K562 (cell line): ENCODE measurements around the gene VWA7. TPM values are rescaled to one million over a fixed set of nuclear protein-coding genes. Genes with fewer than 3 reads are reported as not detected.

Source experiments
- ATAC-seq: fragments of 200-7000 bp; cut with Tn5 transposase; 3 replicates; pipeline ENCODE4 v1.9.1; 2020; ENCODE audit warnings: moderate library complexity
- BruUV-seq: library from RNA; stranded (reverse); fragments of 400-500 nt; replicated peaks from 2 replicates; lab custom pipeline; 2021; lab: Mats Ljungman, UMichigan
- CTCF ChIA-PET: fragments of 300-600 bp; formaldehyde crosslinking; extraction: SDS; loops from one replicate; lab custom pipeline; 2021; ENCODE audit warnings: low intra/inter-chr PET ratio; lab: Yijun Ruan, JAX
- POLR2A ChIA-PET: fragments of 300-600, 350-650 bp; sonication (Branson Sonifier 250); formaldehyde crosslinking; extraction: SDS; loops from one replicate; lab custom pipeline; 2021; ENCODE audit warnings: antibody characterized with exemption, inconsistent platforms; lab: Yijun Ruan, JAX
- DNase-seq, 4 experiments: peaks; one replicate each; pipeline versions ENCODE4 v3.0.0 to v3.0.0-alpha.2; 2011 to 2018; ENCODE audit warnings: low spot score in 3 of 4, mixed read lengths in 3 of 4; ENCODE audit errors: extremely low read depth in 1 of 4
- FAIRE-seq: peaks from 2 replicates; lab custom pipeline; 2011; peaks lifted over from hg19 to GRCh38; lab: Jason Lieb, UNC
- H2AFZ ChIP-seq: 2 replicates; pipeline ENCODE4 v1.6.0; 2011; ENCODE audit warnings: low read depth, low read length, control low read depth, inconsistent platforms
- H3K27ac ChIP-seq: fragments of 200-600 bp; 3 replicates; pipeline ENCODE4 v1.8.0; 2011; ENCODE audit warnings: low read depth, mild to moderate bottlenecking, control low read depth, inconsistent platforms, low read length, moderate library complexity, mixed read lengths; ENCODE audit errors: extremely low read depth
- H3K27me3 ChIP-seq, 2 experiments: fragments of 300-600 bp in 1 of 2; 2 replicates in 1 of 2; 3 replicates in 1 of 2; pipeline versions ENCODE4 v1.6.0 to v1.8.0; 2011; ENCODE audit warnings: inconsistent platforms in 2 of 2, low read length in 2 of 2, mild to moderate bottlenecking in 1 of 2, mixed read lengths in 1 of 2, moderate library complexity in 1 of 2; ENCODE audit not compliant: control insufficient read depth in 2 of 2, insufficient read depth in 2 of 2
- H3K36me3 ChIP-seq: fragments of 300-600 bp; 3 replicates; pipeline ENCODE4 v1.8.0; 2011; ENCODE audit warnings: mild to moderate bottlenecking, low read length, inconsistent platforms; ENCODE audit not compliant: control insufficient read depth, insufficient read depth
- H3K4me1 ChIP-seq, 2 experiments: fragments of 200-600 bp in 1 of 2; replicated peaks in 1 of 2; 2 replicates in 1 of 2; 3 replicates in 1 of 2; pipeline versions ENCODE4 v1.5.1 to v1.8.0; 2011; ENCODE audit warnings: inconsistent platforms in 2 of 2, low read length in 2 of 2, mild to moderate bottlenecking in 1 of 2, mixed read lengths in 1 of 2, moderate library complexity in 1 of 2; ENCODE audit not compliant: control insufficient read depth in 2 of 2, insufficient read depth in 2 of 2
- H3K4me2 ChIP-seq: 2 replicates; pipeline ENCODE4 v1.6.1; 2011; ENCODE audit warnings: low read length, control low read depth, inconsistent platforms, mixed read lengths; ENCODE audit not compliant: insufficient read depth
- H3K4me3 ChIP-seq: fragments of 200-600 bp; sonication (generic), shearing (Covaris generic); 2 replicates; pipeline ENCODE4 v1.5.1; 2016; ENCODE audit warnings: control low read depth, inconsistent platforms
- H3K79me2 ChIP-seq: fragments of 200-600 bp; 3 replicates; pipeline ENCODE4 v1.8.0; 2011; ENCODE audit warnings: low read length, inconsistent platforms; ENCODE audit not compliant: control insufficient read depth, insufficient read depth
- H3K9ac ChIP-seq, 2 experiments: 2 replicates each; pipeline versions ENCODE4 v1.6.0 to v1.6.1; 2011; ENCODE audit warnings: low read depth in 2 of 2, low read length in 2 of 2, control low read depth in 1 of 2, inconsistent platforms in 1 of 2, mild to moderate bottlenecking in 1 of 2, mixed read lengths in 1 of 2; ENCODE audit not compliant: insufficient read depth in 1 of 2
- H3K9me1 ChIP-seq: one replicate; pipeline ENCODE4 v1.6.0; 2011; ENCODE audit warnings: inconsistent platforms, mild to moderate bottlenecking, low read length, moderate library complexity; ENCODE audit not compliant: control insufficient read depth, insufficient read depth
- H3K9me3 ChIP-seq: replicated peaks from 2 replicates; pipeline ENCODE4 v1.5.1; 2011; ENCODE audit warnings: low read depth, low read length, inconsistent platforms; ENCODE audit not compliant: control insufficient read depth, insufficient read depth
- H4K20me1 ChIP-seq: replicated peaks from 2 replicates; pipeline ENCODE4 v1.6.1; 2011; ENCODE audit warnings: low read length, inconsistent platforms, mixed read lengths; ENCODE audit not compliant: control insufficient read depth, insufficient read depth
- ARNT ChIP-seq, 2 experiments: fragments of 450-650 bp; IDR thresholded peaks; 2 replicates each; pipeline ENCODE4 v1.6.1; 2016; ENCODE audit warnings: mild to moderate bottlenecking in 1 of 2
- ASH1L ChIP-seq: fragments of 450-650 bp; IDR thresholded peaks from 2 replicates; pipeline ENCODE4 v1.6.1; 2018; ENCODE audit warnings: borderline replicate concordance, mild to moderate bottlenecking, low read depth; ENCODE audit not compliant: partially characterized antibody
- BCOR ChIP-seq: fragments of 450-650 bp; IDR thresholded peaks from 2 replicates; pipeline ENCODE4 v1.6.1; 2016
- CHD1 ChIP-seq: fragments of 200-600 bp; sonication (generic); IDR thresholded peaks from one replicate; pipeline ENCODE4 v1.6.1; 2012; ENCODE audit warnings: mild to moderate bottlenecking, moderate library complexity, low read length, inconsistent platforms
- HMGXB4 ChIP-seq: sonication (generic); formaldehyde crosslinking; IDR thresholded peaks from 2 replicates; pipeline ENCODE4 v1.8.1; 2023; ENCODE audit warnings: mild to moderate bottlenecking, missing genetic modification reagents
- NELFE ChIP-seq: IDR thresholded peaks from 2 replicates; pipeline ENCODE4 v1.6.1; 2011; ENCODE audit warnings: mild to moderate bottlenecking; ENCODE audit not compliant: insufficient read depth, insufficient read length
- RERE ChIP-seq: sonication (generic); formaldehyde crosslinking; IDR thresholded peaks from 2 replicates; pipeline ENCODE4 v1.8.0; 2023; ENCODE audit warnings: missing genetic modification reagents, mild to moderate bottlenecking, borderline replicate concordance
- RUNX1 ChIP-seq: sonication (generic); IDR thresholded peaks from 2 replicates; pipeline ENCODE4 v1.6.1; 2016; ENCODE audit warnings: antibody characterized with exemption, low read depth
- SIN3A ChIP-seq, 2 experiments: fragments of 150-350 bp in 1 of 2; IDR thresholded peaks; 2 replicates each; pipeline ENCODE4 v1.6.1; 2011 to 2016; ENCODE audit warnings: borderline replicate concordance in 2 of 2, low read depth in 2 of 2, low read length in 2 of 2, mild to moderate bottlenecking in 2 of 2, moderate library complexity in 2 of 2; ENCODE audit not compliant: control insufficient read depth in 1 of 2
- SMARCA4 ChIP-seq: fragments of 450-650 bp; IDR thresholded peaks from 2 replicates; pipeline ENCODE4 v1.6.1; 2016
- ZNF398 ChIP-seq: fragments of 250-450 bp; sonication (Bioruptor Pico); IDR thresholded peaks from 2 replicates; pipeline ENCODE4 v1.8.0; 2021; ENCODE audit warnings: moderate library complexity, mild to moderate bottlenecking, inconsistent platforms
- ZNF695 ChIP-seq: fragments of 450-650 bp; formaldehyde crosslinking; IDR thresholded peaks from 2 replicates; pipeline ENCODE4 v1.4.0; 2020; ENCODE audit warnings: mild to moderate bottlenecking, moderate library complexity
- WGBS: fragments of 100-300 bp; shearing (Covaris generic); methylation state at CpG from one replicate; pipeline ENCODE4 v1.1.6; 2016; ENCODE audit warnings: low coverage, mixed read lengths; ENCODE audit not compliant: insufficient coverage; ENCODE audit errors: missing lambda C conversion rate; 5-methylcytosine and 5-hydroxymethylcytosine counted together
- in situ Hi-C: fragments of 300-500 bp; cut with MboI; formaldehyde crosslinking; loops from 4 replicates; pipeline ENCODE4 v1.15.0; 2018; ENCODE audit warnings: inconsistent platforms, mixed read lengths
- intact Hi-C: fragments of 100-400 bp; cut with micrococcal nuclease; formaldehyde crosslinking; loops from 2 replicates; pipeline ENCODE4 v1.14.2; 2022
- polyA plus RNA-seq, 8 experiments: library from polyadenylated mRNA; depleted of rRNA in 4 of 8; stranded (reverse) in 5 of 8; unstranded in 3 of 8; fragments of >200 nt; fragmentation: Nextera tagmentation in 2 of 8; fragmentation: Illumina TruSeq in 1 of 8; extraction: Ambion mirVana in 2 of 8; extraction: Trizol in 1 of 8; gene quantifications; 2 replicates each; pipeline versions ENCODE4 v1.2.1 to v1.2.3, GENCODE V29; 2011 to 2014; ENCODE audit warnings: inconsistent platforms in 1 of 8, missing spikeins in 1 of 8
- total RNA-seq, 7 experiments: library from RNA; depleted of rRNA in 6 of 7; stranded (reverse); fragments of >200 nt in 6 of 7; fragmentation: Illumina TruSeq in 2 of 7; extraction: Trizol in 2 of 7; gene quantifications; 2 replicates each; pipeline versions ENCODE4 v1.2.1 to v1.2.3, GENCODE V29; 2011 to 2021; ENCODE audit warnings: low replicate concordance in 1 of 7

VWA7 gene
- total and polyA plus RNA-seq, 9 of the 15 experiments (the other 6 are each of a cell fraction or from before 2014, with no cell fraction given), result 0.18 to 2.9 (median 0.95) TPM

- in situ Hi-C loops, result no loop called here
- intact Hi-C loops, result no loop called here
- Histone ChIP-seq H3K79me2 (peaks cover 48% of the 10 kb centered on the region), H3K4me2 (peak overlapping the region; percentile 96), H3K4me1 (peaks cover 14 to 28% of the 10 kb centered on the region in 2 experiments), H3K9ac (peak overlapping the region; percentile 93 to 94), H3K27me3 (no peaks in the 10 kb centered on the region), H3K4me3 (peak overlapping the region; percentile 66), H3K36me3 (peaks cover 43% of the 10 kb centered on the region; the same call in 2 of the 3 replicates), H3K9me3 (no peaks in the 10 kb centered on the region), H3K9me1 (no peaks in the 10 kb centered on the region), H4K20me1 (no peaks in the 10 kb centered on the region), H3K27ac (peak overlapping the region; percentile 86), H2AFZ (peak overlapping the region; percentile 91)
- TF ChIP-seq RUNX1, result peak; percentile 33; the same call in 1 of the 2 replicates
- TF ChIP-seq SMARCA4, result no peak
- TF ChIP-seq ARNT (IDR thresholded peaks at IDR 0.05), result 0 out of 4 replicates have a peak, but pooled peaks of 1 of the 2 experiments have one; percentile 37
- 0 out of 2 replicates have a peak, but pooled peaks have one; percentile 75 for TF ChIP-seq RERE
- 0 out of 2 replicates have a peak, but pooled peaks have one; percentile 39 for TF ChIP-seq ZNF398 (CRISPR knock-in tag)
- TF ChIP-seq HMGXB4 (CRISPR knock-in tag), result no peak
- TF ChIP-seq SIN3A (IDR thresholded peaks at IDR 0.05; ENCODE audit: borderline replicate concordance in 2 of 2, control insufficient read depth in 1 of 2, low read depth in 2 of 2, low read length in 2 of 2), result 0 out of 4 replicates have a peak, but pooled peaks of 1 of the 2 experiments have one; percentile 22
- TF ChIP-seq BCOR, result no peak
- TF ChIP-seq NELFE, result no peak
- TF ChIP-seq ASH1L, result peak; percentile 6
- TF ChIP-seq ZNF695, result no peak
- peak; percentile 86 for TF ChIP-seq CHD1
- peak; percentile 22 for ATAC-seq
- CTCF ChIA-PET, result no interaction called here
- POLR2A ChIA-PET, result interaction anchor here (0.6 to 6.3 kb wide), 25 partner anchors 8 to 324 kb away, joined by 3 to 58 read pairs (median 7); partner anchors contain the start of genes ABHD16A, BAG6, C6orf47 and CLIC1
- 2% methylated on average over 7 of the region's 7 CpGs for WGBS
- peak in 1 of 4 experiments; percentile 39 for DNase-seq
- BruUV-seq, result TSS peak; percentile 75
- FAIRE-seq, result no peak
Observed at GRCh38 chr6:31805939-31806469, 28.9 kb upstream of the VWA7 start.
